GM18951 (cell line): ENCODE measurements around the gene LRBA.

Source experiments
- POLR2A ChIP-seq: IDR thresholded peaks from 4 replicates; pipeline ENCODE4 v1.6.1; 2011; ENCODE audit warnings: mild to moderate bottlenecking; ENCODE audit not compliant: insufficient read length, insufficient read depth; ENCODE audit errors: extremely low read depth
- in situ Hi-C: fragments of 300-500 bp; cut with MboI; formaldehyde crosslinking; loops from one replicate; pipeline ENCODE4 v1.12.0; 2022; ENCODE audit warnings: low sequenced_read_pairs, mixed read lengths, inconsistent platforms; ENCODE audit not compliant: unreplicated experiment

LRBA gene

DNA sequence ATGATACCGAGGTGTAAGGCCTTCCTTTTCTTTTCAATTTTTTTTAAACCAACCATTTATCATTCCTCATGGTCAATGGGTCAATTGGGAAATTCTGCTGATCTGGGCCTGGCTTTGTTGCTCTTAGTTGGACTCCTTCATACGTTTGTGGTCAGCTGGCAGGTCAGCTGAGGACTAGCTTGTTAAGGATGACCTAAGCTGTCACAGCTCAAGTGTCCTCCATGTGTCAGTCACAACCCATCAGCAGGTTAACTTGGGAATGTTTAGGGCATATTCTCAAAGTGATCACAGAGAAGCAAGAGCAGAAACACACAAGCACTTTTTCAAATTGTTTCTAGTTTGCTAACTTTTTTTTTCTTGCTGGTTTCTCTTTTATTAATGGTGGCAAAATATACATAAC lies 550.6 kb downstream of the LRBA start:
- in situ Hi-C loops = no loop called here
- TF ChIP-seq POLR2A = no peak

GRCh38 chr4:150462743-150463142 lies 552.3 kb downstream of the LRBA start:
- no peak for TF ChIP-seq POLR2A
- in situ Hi-C loops = no loop called here

DNA sequence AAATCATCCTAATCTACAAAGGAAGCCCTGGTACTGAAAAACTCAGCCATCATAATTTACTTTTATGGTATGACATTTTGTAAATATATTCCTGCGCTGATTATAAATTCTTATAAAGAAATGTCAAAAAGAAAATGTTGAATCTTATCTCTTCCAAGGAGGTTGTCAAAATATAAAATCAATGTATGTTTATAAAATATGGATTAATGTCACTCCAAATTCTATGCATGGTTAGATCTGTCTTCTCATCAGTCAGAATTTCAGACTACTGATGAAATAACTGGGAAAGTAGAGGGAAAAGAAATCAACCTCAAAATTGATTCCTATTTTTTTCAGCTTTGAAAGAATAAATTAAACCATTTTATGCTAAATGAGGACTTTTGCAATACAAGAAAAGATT lies 553.1 kb downstream of the LRBA start:
- no peak for TF ChIP-seq POLR2A
- in situ Hi-C loops = no loop called here

- no peak for TF ChIP-seq POLR2A
- in situ Hi-C loops = no loop called here
Measured at GRCh38 chr4:150457802-150458201, 557.3 kb downstream of the LRBA start.

GRCh38 chr4:150451883-150452282 lies 563.2 kb downstream of the LRBA start:
- no peak for TF ChIP-seq POLR2A
- in situ Hi-C loops = no loop called here

DNA sequence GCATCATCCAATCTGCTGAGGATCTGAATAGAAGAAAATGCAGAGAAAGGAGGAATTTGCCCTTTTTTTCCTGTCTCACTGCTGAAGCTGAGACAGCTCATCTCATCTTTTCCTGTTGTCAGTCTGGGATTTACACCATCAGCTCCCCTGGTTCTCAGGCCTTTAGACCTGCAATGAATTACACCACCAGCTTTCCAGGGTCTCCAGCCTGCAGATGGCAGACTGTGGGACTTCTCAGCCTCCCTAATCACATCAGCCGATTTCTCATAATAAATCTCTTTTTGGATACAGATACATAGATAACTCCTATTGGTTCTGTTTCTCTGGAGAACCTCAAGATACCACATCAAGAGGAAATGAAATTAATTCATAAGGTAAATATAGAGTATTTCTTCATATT lies 567.7 kb downstream of the LRBA start:
- no peak for TF ChIP-seq POLR2A
- in situ Hi-C loops = no loop called here

DNA sequence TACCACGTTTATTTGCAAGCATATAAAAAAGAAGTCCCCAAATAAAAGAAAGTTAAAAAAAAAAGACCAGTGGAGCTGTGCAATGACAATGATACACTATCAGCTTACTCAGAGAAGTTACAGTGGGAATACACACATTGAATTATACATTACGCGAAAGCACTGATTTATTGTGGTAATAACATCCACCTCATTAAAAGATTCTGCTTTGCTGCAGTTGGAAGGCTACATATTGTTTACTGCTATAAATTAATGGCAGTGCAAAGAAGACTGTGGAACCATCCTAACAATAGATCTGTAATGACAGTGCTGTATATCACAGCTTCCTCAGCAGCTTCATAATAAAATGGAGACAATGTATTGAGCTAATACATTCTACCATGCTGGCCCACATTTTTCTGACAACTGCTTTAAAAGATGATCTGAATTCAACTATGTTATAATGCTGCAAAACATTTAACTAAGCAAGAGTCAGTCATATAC lies 575.6 kb downstream of the LRBA start:
- in situ Hi-C loops = no loop called here
- no peak for TF ChIP-seq POLR2A

DNA sequence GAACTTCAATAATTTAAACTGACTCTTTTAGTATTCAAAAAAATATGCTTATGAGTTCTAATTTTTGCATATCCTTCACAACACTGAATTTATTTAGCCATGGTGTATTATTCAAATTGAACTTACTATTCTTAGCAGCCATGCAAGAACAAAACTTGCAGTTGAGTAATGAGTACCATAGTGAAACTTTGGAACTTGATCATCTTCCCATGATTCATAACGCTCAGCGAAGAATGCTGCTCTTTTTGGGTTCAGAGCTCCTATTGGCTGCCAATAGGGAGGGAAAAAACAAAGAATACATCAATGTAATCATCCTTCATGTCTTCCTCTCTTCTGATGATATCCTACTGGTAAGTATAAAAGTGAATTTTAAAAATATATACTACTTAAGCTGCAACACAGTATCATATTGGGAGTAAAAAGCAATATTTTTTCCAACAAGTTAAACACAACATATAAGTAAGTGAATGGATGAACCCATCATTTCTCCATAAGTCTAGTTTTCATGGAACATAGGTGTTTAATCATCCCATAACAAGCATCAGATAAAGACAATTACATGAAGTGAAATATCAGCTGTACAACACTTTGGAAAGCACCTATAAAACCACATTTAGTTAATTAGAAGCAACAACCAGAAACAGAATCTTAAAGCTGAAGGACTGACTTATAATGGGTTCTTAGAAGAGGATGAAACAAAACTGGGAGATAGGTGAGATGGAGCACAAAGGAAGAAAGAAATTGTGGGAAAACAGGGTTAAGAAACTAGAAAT lies 578.3 kb downstream of the LRBA start:
- in situ Hi-C loops = no loop called here
- TF ChIP-seq POLR2A = no peak

- no peak for TF ChIP-seq POLR2A
- in situ Hi-C loops = no loop called here
Measured at GRCh38 chr4:150431221-150431620, 583.9 kb downstream of the LRBA start.

DNA sequence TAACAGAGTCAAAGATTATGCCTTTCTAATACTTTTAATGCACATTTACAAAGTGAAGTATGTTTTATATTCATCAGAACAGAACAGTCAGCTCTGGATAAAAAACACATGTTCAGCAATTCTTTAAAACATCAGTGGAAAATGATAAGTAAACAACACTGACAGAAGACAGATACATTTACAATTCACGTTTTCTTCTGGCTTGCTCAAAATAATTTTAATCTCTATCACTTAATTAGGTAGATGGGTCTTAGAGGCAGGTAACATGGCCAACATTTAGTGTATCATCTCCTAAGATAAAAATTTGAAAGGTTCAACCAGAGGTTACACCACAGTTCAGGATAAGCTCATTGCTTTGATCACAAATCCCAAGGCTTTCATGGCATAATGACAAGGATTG lies 589.9 kb downstream of the LRBA start:
- in situ Hi-C loops = no loop called here
- TF ChIP-seq POLR2A = no peak

GRCh38 chr4:150423503-150423902 lies 591.6 kb downstream of the LRBA start:
- in situ Hi-C loops = no loop called here
- TF ChIP-seq POLR2A = no peak

GRCh38 chr4:150423074-150423473 lies 592.0 kb downstream of the LRBA start:
- in situ Hi-C loops = no loop called here
- no peak for TF ChIP-seq POLR2A

DNA sequence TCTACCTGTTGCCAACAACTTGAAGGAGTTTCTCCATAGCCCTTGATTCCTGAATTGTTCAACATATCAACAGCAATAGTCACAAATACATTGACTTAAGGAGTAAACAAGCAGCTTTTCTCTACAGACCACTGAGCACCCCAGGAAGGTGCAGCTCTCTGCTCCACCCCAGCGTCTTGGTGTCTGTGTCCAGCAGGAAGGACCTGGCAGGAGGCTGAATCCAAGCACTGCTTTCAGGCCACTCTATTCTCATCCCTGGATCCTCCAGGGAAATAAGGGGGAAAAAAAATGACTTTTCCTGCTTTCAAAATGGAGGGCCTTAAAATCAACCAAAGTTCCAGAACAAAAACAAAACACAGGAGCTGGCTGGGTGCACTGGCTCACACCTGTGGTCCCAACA lies 593.5 kb downstream of the LRBA start:
- in situ Hi-C loops = no loop called here
- TF ChIP-seq POLR2A = no peak

GRCh38 chr4:150419939-150420338 lies 595.1 kb downstream of the LRBA start:
- in situ Hi-C loops = no loop called here
- no peak for TF ChIP-seq POLR2A
